Measurements from ENCODE around the gene PLEKHM3. TPM values are rescaled to one million over a fixed set of nuclear protein-coding genes. Genes with fewer than 3 reads are reported as not detected.

PLEKHM3 gene
- total RNA-seq, 4 donors from 2014 or later = 14.9 to 28.3 (median 21.0) TPM

GRCh38 chr2:208057108-208057507, 31.8 kb upstream of the PLEKHM3 start:
- Histone ChIP-seq H3K4me3 (no peak overlapping the region), H3K27me3 (peaks cover 3% of the 10 kb centered on the region), H3K4me1 (no peaks in the 10 kb centered on the region), H3K36me3 (no peaks in the 10 kb centered on the region), H3K27ac (no peak overlapping the region), H3K9me3 (no peaks in the 10 kb centered on the region)
- DNase-seq (ENCODE audit: low spot score in 2 of 2) = no peak
- 90% methylated on average over 1 of the region's 1 CpG for WGBS
- TF ChIP-seq CTCF (IDR thresholded peaks at IDR 0.05) (no peak), EP300 (IDR thresholded peaks at IDR 0.05) (no peak), POLR2AphosphoS5 (IDR thresholded peaks at IDR 0.05) (no peak)

- no peaks in the 10 kb centered on the region for H3K4me1 ChIP-seq
- no peak overlapping the region for H3K27ac ChIP-seq
- 70% methylated on average over 2 of the region's 2 CpGs for WGBS
- no peaks in the 10 kb centered on the region for H3K9me3 ChIP-seq
- TF ChIP-seq POLR2AphosphoS5 (IDR thresholded peaks at IDR 0.05) = no peak
- no peak for TF ChIP-seq CTCF (IDR thresholded peaks at IDR 0.05)
- H3K27me3 ChIP-seq = peaks cover 3% of the 10 kb centered on the region
- no peaks in the 10 kb centered on the region for H3K36me3 ChIP-seq
- DNase-seq (ENCODE audit: low spot score in 2 of 2) = no peak
- H3K4me3 ChIP-seq = no peak overlapping the region
Measured at GRCh38 chr2:208049441-208049840, 24.1 kb upstream of the PLEKHM3 start.

- Histone ChIP-seq H3K4me1 (no peaks in the 10 kb centered on the region), H3K27me3 (peaks cover 3% of the 10 kb centered on the region), H3K36me3 (no peaks in the 10 kb centered on the region), H3K4me3 (no peak overlapping the region), H3K9me3 (no peaks in the 10 kb centered on the region), H3K27ac (no peak overlapping the region)
- TF ChIP-seq CTCF (IDR thresholded peaks at IDR 0.05) (no peak), POLR2AphosphoS5 (IDR thresholded peaks at IDR 0.05) (no peak), POLR2A (IDR thresholded peaks at IDR 0.05) (no peak), EP300 (IDR thresholded peaks at IDR 0.05) (no peak)
- no peak for DNase-seq (ENCODE audit: low spot score in 2 of 2)
- 87% methylated on average over 4 of the region's 4 CpGs for WGBS
Measured at GRCh38 chr2:208049006-208049405, 23.7 kb upstream of the PLEKHM3 start.

- no peaks in the 10 kb centered on the region for H3K9me3 ChIP-seq
- WGBS = 40% methylated on average over 3 of the region's 3 CpGs
- DNase-seq (ENCODE audit: low spot score in 2 of 2) = no peak
- no peak overlapping the region for H3K27ac ChIP-seq
- no peaks in the 10 kb centered on the region for H3K36me3 ChIP-seq
- TF ChIP-seq EP300 (IDR thresholded peaks at IDR 0.05) (no peak), POLR2AphosphoS5 (IDR thresholded peaks at IDR 0.05) (no peak), CTCF (IDR thresholded peaks at IDR 0.05) (no peak), POLR2A (IDR thresholded peaks at IDR 0.05) (no peak)
- no peaks in the 10 kb centered on the region for H3K4me1 ChIP-seq
- H3K27me3 ChIP-seq = peaks cover 2% of the 10 kb centered on the region
- no peak overlapping the region for H3K4me3 ChIP-seq
Measured at GRCh38 chr2:208047840-208048239, 22.5 kb upstream of the PLEKHM3 start.

- Histone ChIP-seq H3K9me3 (no peaks in the 10 kb centered on the region), H3K4me3 (no peak overlapping the region), H3K27ac (no peak overlapping the region), H3K4me1 (no peaks in the 10 kb centered on the region), H3K36me3 (no peaks in the 10 kb centered on the region), H3K27me3 (no peaks in the 10 kb centered on the region)
- DNase-seq (ENCODE audit: low spot score in 2 of 2) = no peak
- TF ChIP-seq POLR2A (IDR thresholded peaks at IDR 0.05) (no peak), EP300 (IDR thresholded peaks at IDR 0.05) (no peak), POLR2AphosphoS5 (IDR thresholded peaks at IDR 0.05) (no peak), CTCF (IDR thresholded peaks at IDR 0.05) (no peak)
- 65% methylated on average over 4 of the region's 4 CpGs for WGBS
Measured at GRCh38 chr2:208046686-208047085, 21.4 kb upstream of the PLEKHM3 start.
